SK-N-SH (cell line): Measurements from ENCODE around the gene ZFYVE21. TPM values are rescaled to one million over a fixed set of nuclear protein-coding genes. Genes with fewer than 3 reads are reported as not detected.
"Not testable (repeated sequence)": the region's sequence is repeated elsewhere in the genome, so short reads cannot be mapped to it uniquely, and the experiment has no call there.

Source experiments
- CTCF ChIA-PET: fragments of 300-600, 350-600 bp; formaldehyde crosslinking; extraction: SDS; loops from one replicate; lab custom pipeline; 2021; lab: Yijun Ruan, JAX
- POLR2A ChIA-PET: fragments of 350-600 bp; sonication (Branson Sonifier 250); formaldehyde crosslinking; extraction: SDS; loops from one replicate; lab custom pipeline; 2020; ENCODE audit warnings: antibody characterized with exemption, inconsistent platforms; lab: Yijun Ruan, JAX
- DNase-seq: peaks from one replicate; pipeline ENCODE4 v3.0.0; 2012
- H2AFZ ChIP-seq: fragments of 200-600 bp; sonication (generic); 2 replicates; pipeline ENCODE4 v1.8.1; 2016; ENCODE audit warnings: antibody characterized with exemption, mild to moderate bottlenecking, low read depth
- H3F3A ChIP-seq: fragments of 200-600 bp; sonication (generic); replicated peaks from 2 replicates; pipeline ENCODE3; 2016; ENCODE audit warnings: antibody characterized with exemption, mild to moderate bottlenecking; ENCODE audit not compliant: insufficient read depth
- H3K27ac ChIP-seq, 2 experiments: fragments of 200-500 bp in 1 of 2; fragments of 200-600 bp in 1 of 2; sonication (Bioruptor generic) in 1 of 2; sonication (generic), shearing (Covaris generic) in 1 of 2; 2 replicates each; pipeline versions ENCODE4 v1.5.1 to v1.6.1; 2014 to 2016; ENCODE audit warnings: low read depth in 2 of 2, inconsistent platforms in 1 of 2, low read length in 1 of 2, mild to moderate bottlenecking in 1 of 2, mixed read lengths in 1 of 2
- H3K27me3 ChIP-seq: fragments of 200-600 bp; sonication (generic), shearing (Covaris generic); 2 replicates; pipeline ENCODE4 v1.6.1; 2016; ENCODE audit warnings: mixed run types; ENCODE audit not compliant: insufficient read depth
- H3K36me3 ChIP-seq, 2 experiments: fragments of 200-500 bp in 1 of 2; fragments of 200-600 bp in 1 of 2; sonication (Bioruptor generic) in 1 of 2; sonication (generic) in 1 of 2; replicated peaks in 1 of 2; 2 replicates each; pipeline versions ENCODE3 to v1.5.1; 2014 to 2016; ENCODE audit warnings: low read length in 1 of 2, mild to moderate bottlenecking in 1 of 2; ENCODE audit not compliant: insufficient read depth in 2 of 2, control insufficient read depth in 1 of 2
- H3K4me1 ChIP-seq, 2 experiments: fragments of 200-500 bp in 1 of 2; fragments of 200-600 bp in 1 of 2; sonication (Bioruptor generic) in 1 of 2; sonication (generic), shearing (Covaris generic) in 1 of 2; 2 replicates each; pipeline versions ENCODE4 v1.5.1 to v1.6.1; 2014 to 2016; ENCODE audit warnings: low read depth in 1 of 2, low read length in 1 of 2, mixed run types in 1 of 2; ENCODE audit not compliant: insufficient read depth in 2 of 2, control insufficient read depth in 1 of 2
- H3K4me2 ChIP-seq: fragments of 200-600 bp; sonication (generic), shearing (Covaris generic); 2 replicates; pipeline ENCODE4 v1.6.1; 2017; ENCODE audit warnings: mixed run types
- H3K4me3 ChIP-seq, 2 experiments: fragments of 200-500 bp in 1 of 2; fragments of 200-600 bp in 1 of 2; sonication (Bioruptor generic) in 1 of 2; sonication (generic), shearing (Covaris generic) in 1 of 2; 2 replicates each; pipeline versions ENCODE4 v1.5.1 to v1.8.1; 2014 to 2016; ENCODE audit warnings: low read depth in 2 of 2, inconsistent platforms in 1 of 2, low read length in 1 of 2, mild to moderate bottlenecking in 1 of 2, mixed read lengths in 1 of 2, moderate library complexity in 1 of 2
- H3K79me2 ChIP-seq: fragments of 200-600 bp; sonication (generic); 2 replicates; pipeline ENCODE4 v1.8.1; 2017; ENCODE audit warnings: mild to moderate bottlenecking; ENCODE audit not compliant: insufficient read depth
- H3K9ac ChIP-seq: fragments of 200-600 bp; sonication (generic); 2 replicates; pipeline ENCODE4 v1.6.1; 2017; ENCODE audit warnings: mixed run types
- H3K9me2 ChIP-seq: fragments of 200-600 bp; sonication (generic); 2 replicates; pipeline ENCODE4 v1.6.1; 2017; ENCODE audit warnings: mixed run types
- H3K9me3 ChIP-seq: fragments of 200-600 bp; sonication (generic); 2 replicates; pipeline ENCODE4 v1.6.1; 2017; ENCODE audit warnings: mixed run types, mild to moderate bottlenecking, moderate library complexity
- H4K20me1 ChIP-seq: fragments of 200-600 bp; sonication (generic); 2 replicates; pipeline ENCODE4 v1.6.1; 2017; ENCODE audit warnings: mild to moderate bottlenecking, mixed run types; ENCODE audit not compliant: insufficient read depth
- CTCF ChIP-seq: fragments of 200-600 bp; sonication (generic); IDR thresholded peaks from 2 replicates; pipeline ENCODE4 v1.6.1; 2017; ENCODE audit warnings: antibody characterized with exemption, mild to moderate bottlenecking, moderate library complexity
- EP300 ChIP-seq, 2 experiments: IDR thresholded peaks; 2 replicates each; pipeline versions ENCODE4 v1.4.0 to v1.6.1; 2012; ENCODE audit warnings: borderline replicate concordance in 1 of 2, low read depth in 1 of 2, low read length in 1 of 2
- FOSL2 ChIP-seq: IDR thresholded peaks from 2 replicates; pipeline ENCODE4 v1.4.0; 2012; ENCODE audit warnings: low read depth, mild to moderate bottlenecking, moderate library complexity, borderline replicate concordance
- FOXJ3 ChIP-seq: sonication (generic); formaldehyde crosslinking; IDR thresholded peaks from 2 replicates; pipeline ENCODE4 v1.5.1; 2020; ENCODE audit warnings: mild to moderate bottlenecking, missing genetic modification reagents
- FOXM1 ChIP-seq: IDR thresholded peaks from 2 replicates; pipeline ENCODE4 v1.4.0; 2012; ENCODE audit warnings: low read depth, mild to moderate bottlenecking
- GABPA ChIP-seq: IDR thresholded peaks from 2 replicates; pipeline ENCODE4 v1.4.0; 2012; ENCODE audit warnings: low read depth, mild to moderate bottlenecking
- JUND ChIP-seq: IDR thresholded peaks from 2 replicates; pipeline ENCODE4 v1.4.0; 2012
- NRF1 ChIP-seq: IDR thresholded peaks from 2 replicates; pipeline ENCODE4 v1.6.1; 2012; ENCODE audit warnings: low read depth, mild to moderate bottlenecking, low read length
- POLR2AphosphoS5 ChIP-seq: IDR thresholded peaks from 2 replicates; pipeline ENCODE4 v1.6.1; 2012; ENCODE audit warnings: low read depth, low read length
- RAD21 ChIP-seq: IDR thresholded peaks from 2 replicates; pipeline ENCODE4 v1.6.1; 2012; ENCODE audit warnings: mild to moderate bottlenecking, low read length
- RCOR1 ChIP-seq: fragments of 150-350 bp; IDR thresholded peaks from 2 replicates; pipeline ENCODE4 v1.6.1; 2017; ENCODE audit warnings: antibody characterized with exemption, low read length
- RXRA ChIP-seq: IDR thresholded peaks from 2 replicates; pipeline ENCODE4 v1.4.0; 2012; ENCODE audit warnings: low read depth, mild to moderate bottlenecking, borderline replicate concordance
- SMC3 ChIP-seq: IDR thresholded peaks from 2 replicates; pipeline ENCODE4 v1.6.1; 2012; ENCODE audit warnings: low read depth, low read length, improper control_type of control experiment
- TEAD4 ChIP-seq: IDR thresholded peaks from 2 replicates; pipeline ENCODE4 v1.4.0; 2012; ENCODE audit warnings: mild to moderate bottlenecking, borderline replicate concordance; ENCODE audit not compliant: insufficient read depth
- USF1 ChIP-seq: IDR thresholded peaks from 2 replicates; pipeline ENCODE4 v1.4.0; 2012; ENCODE audit warnings: low read depth, borderline replicate concordance
- WGBS: methylation state at CpG from one replicate; pipeline ENCODE4 v1.1.6; 2017; ENCODE audit warnings: low lambda C conversion rate; 5-methylcytosine and 5-hydroxymethylcytosine counted together
- polyA plus RNA-seq, 3 experiments: library from polyadenylated mRNA; depleted of rRNA; stranded (reverse); fragments of >200 nt; gene quantifications; 2 replicates each; pipeline ENCODE4 v1.2.3, GENCODE V29; 2012
- TF ChIP-seq, protein P1 (sequence below): IDR thresholded peaks from 2 replicates; pipeline ENCODE4 v1.4.0; 2012; ENCODE audit warnings: low read depth, borderline replicate concordance
- TF ChIP-seq, protein P2 (sequence below): fragments of 150-350 bp; IDR thresholded peaks from 2 replicates; pipeline ENCODE4 v1.6.1; 2017; ENCODE audit warnings: antibody characterized with exemption, low read length, low read depth, borderline replicate concordance
- TF ChIP-seq, protein P3 (sequence below): IDR thresholded peaks from 2 replicates; pipeline ENCODE4 v1.6.1; 2012; ENCODE audit warnings: mild to moderate bottlenecking, low read depth, low read length, moderate library complexity
- TF ChIP-seq, protein P4 (sequence below): fragments of 150-350 bp; IDR thresholded peaks from 2 replicates; pipeline ENCODE4 v1.6.1; 2016; ENCODE audit warnings: mild to moderate bottlenecking, low read depth, low read length

ZFYVE21 gene
- polyA plus RNA-seq, 1 of the 3 experiments (the other 2 are of a cell fraction) = 82.1 TPM

- no peak for DNase-seq
- peaks cover 12% of the 10 kb centered on the region for H4K20me1 ChIP-seq
- H3K4me3 ChIP-seq = no peak overlapping the region
- TF ChIP-seq, protein P1, sequence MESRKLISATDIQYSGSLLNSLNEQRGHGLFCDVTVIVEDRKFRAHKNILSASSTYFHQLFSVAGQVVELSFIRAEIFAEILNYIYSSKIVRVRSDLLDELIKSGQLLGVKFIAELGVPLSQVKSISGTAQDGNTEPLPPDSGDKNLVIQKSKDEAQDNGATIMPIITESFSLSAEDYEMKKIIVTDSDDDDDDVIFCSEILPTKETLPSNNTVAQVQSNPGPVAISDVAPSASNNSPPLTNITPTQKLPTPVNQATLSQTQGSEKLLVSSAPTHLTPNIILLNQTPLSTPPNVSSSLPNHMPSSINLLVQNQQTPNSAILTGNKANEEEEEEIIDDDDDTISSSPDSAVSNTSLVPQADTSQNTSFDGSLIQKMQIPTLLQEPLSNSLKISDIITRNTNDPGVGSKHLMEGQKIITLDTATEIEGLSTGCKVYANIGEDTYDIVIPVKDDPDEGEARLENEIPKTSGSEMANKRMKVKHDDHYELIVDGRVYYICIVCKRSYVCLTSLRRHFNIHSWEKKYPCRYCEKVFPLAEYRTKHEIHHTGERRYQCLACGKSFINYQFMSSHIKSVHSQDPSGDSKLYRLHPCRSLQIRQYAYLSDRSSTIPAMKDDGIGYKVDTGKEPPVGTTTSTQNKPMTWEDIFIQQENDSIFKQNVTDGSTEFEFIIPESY = no peak
- TF ChIP-seq, protein P2, sequence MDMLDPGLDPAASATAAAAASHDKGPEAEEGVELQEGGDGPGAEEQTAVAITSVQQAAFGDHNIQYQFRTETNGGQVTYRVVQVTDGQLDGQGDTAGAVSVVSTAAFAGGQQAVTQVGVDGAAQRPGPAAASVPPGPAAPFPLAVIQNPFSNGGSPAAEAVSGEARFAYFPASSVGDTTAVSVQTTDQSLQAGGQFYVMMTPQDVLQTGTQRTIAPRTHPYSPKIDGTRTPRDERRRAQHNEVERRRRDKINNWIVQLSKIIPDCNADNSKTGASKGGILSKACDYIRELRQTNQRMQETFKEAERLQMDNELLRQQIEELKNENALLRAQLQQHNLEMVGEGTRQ = no peak
- TF ChIP-seq, protein P3, sequence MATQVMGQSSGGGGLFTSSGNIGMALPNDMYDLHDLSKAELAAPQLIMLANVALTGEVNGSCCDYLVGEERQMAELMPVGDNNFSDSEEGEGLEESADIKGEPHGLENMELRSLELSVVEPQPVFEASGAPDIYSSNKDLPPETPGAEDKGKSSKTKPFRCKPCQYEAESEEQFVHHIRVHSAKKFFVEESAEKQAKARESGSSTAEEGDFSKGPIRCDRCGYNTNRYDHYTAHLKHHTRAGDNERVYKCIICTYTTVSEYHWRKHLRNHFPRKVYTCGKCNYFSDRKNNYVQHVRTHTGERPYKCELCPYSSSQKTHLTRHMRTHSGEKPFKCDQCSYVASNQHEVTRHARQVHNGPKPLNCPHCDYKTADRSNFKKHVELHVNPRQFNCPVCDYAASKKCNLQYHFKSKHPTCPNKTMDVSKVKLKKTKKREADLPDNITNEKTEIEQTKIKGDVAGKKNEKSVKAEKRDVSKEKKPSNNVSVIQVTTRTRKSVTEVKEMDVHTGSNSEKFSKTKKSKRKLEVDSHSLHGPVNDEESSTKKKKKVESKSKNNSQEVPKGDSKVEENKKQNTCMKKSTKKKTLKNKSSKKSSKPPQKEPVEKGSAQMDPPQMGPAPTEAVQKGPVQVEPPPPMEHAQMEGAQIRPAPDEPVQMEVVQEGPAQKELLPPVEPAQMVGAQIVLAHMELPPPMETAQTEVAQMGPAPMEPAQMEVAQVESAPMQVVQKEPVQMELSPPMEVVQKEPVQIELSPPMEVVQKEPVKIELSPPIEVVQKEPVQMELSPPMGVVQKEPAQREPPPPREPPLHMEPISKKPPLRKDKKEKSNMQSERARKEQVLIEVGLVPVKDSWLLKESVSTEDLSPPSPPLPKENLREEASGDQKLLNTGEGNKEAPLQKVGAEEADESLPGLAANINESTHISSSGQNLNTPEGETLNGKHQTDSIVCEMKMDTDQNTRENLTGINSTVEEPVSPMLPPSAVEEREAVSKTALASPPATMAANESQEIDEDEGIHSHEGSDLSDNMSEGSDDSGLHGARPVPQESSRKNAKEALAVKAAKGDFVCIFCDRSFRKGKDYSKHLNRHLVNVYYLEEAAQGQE = no peak
- TF ChIP-seq SMC3 (no peak), POLR2AphosphoS5 (no peak), NRF1 (no peak), RXRA (no peak), GABPA (no peak), FOXM1 (no peak), EP300 (IDR thresholded peaks at IDR 0.05; ENCODE audit: borderline replicate concordance in 1 of 2, low read depth in 1 of 2, low read length in 1 of 2) (no peak), RAD21 (no peak), CTCF (no peak), FOXJ3 (CRISPR knock-in tag) (no peak), FOSL2 (no peak), JUND (no peak), USF1 (no peak), RCOR1 (no peak), TEAD4 (no peak)
- TF ChIP-seq, protein P4, sequence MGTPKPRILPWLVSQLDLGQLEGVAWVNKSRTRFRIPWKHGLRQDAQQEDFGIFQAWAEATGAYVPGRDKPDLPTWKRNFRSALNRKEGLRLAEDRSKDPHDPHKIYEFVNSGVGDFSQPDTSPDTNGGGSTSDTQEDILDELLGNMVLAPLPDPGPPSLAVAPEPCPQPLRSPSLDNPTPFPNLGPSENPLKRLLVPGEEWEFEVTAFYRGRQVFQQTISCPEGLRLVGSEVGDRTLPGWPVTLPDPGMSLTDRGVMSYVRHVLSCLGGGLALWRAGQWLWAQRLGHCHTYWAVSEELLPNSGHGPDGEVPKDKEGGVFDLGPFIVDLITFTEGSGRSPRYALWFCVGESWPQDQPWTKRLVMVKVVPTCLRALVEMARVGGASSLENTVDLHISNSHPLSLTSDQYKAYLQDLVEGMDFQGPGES = no peak
- peaks cover 65 to 66% of the 10 kb centered on the region in 2 experiments for H3K36me3 ChIP-seq
- H3K27me3 ChIP-seq = no peaks in the 10 kb centered on the region
- H3K9me2 ChIP-seq = no peaks in the 10 kb centered on the region
- H3K27ac ChIP-seq = no peak overlapping the region
- peaks cover 34% of the 10 kb centered on the region for H3F3A ChIP-seq
- peaks cover 68% of the 10 kb centered on the region for H3K79me2 ChIP-seq
- H2AFZ ChIP-seq = no peak overlapping the region
- POLR2A ChIA-PET = no interaction called here
- WGBS = 91% methylated on average over 6 of the region's 8 CpGs
- H3K9me3 ChIP-seq = no peaks in the 10 kb centered on the region
- H3K9ac ChIP-seq = no peak overlapping the region
- peaks cover 0 to 9% of the 10 kb centered on the region in 2 experiments; a peak in 1 of 4 replicates for H3K4me1 ChIP-seq
- no peak overlapping the region for H3K4me2 ChIP-seq
- CTCF ChIA-PET = no interaction called here
These were observed 25.3 kb upstream of the ZFYVE21 start for GRCh38 chr14:103690332-103690731.

DNA sequence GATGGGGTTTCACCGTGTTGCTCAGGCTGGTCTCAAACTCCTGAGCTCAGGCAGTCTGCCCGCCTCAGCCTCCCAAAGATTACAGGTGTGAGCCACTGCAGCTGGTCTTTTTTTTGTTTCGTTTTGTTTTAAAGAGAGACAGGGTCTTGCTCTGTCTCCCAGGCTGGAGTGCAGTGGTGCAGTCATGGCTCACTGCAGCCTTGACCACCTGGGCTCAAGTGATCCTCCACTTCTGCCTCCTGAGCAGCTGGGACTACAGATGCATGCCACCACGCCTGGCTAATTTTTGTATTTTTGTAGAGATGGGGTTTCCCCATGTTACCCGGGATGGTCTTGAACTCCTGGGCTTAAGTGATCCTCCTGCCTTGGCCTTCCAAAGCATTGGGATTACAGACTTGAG lies 24.0 kb upstream of the ZFYVE21 start:
- H3K4me2 ChIP-seq, DNase-seq, H3K27ac ChIP-seq, H3K9ac ChIP-seq, H3K9me2 ChIP-seq, H3K9me3 ChIP-seq, H3K4me3 ChIP-seq, H2AFZ ChIP-seq, H3K27me3 ChIP-seq, POLR2A ChIA-PET: not testable (repeated sequence)
- 96% methylated on average over 5 of the region's 5 CpGs for WGBS
- Histone ChIP-seq H3F3A (peaks cover 22% of the 10 kb centered on the region), H3K4me1 (peaks cover 0 to 22% of the 10 kb centered on the region in 2 experiments; a peak in 1 of 4 replicates), H3K79me2 (peaks cover 66% of the 10 kb centered on the region), H4K20me1 (peaks cover 20% of the 10 kb centered on the region), H3K36me3 (peaks cover 53 to 58% of the 10 kb centered on the region in 2 experiments)
- CTCF ChIA-PET = interaction anchor here (1.2 kb wide), 1 partner anchor 12 kb away, joined by 3 read pairs; no protein-coding TSS in a partner anchor
